Neural crest cell (in vitro differentiated cells): Measurements from ENCODE around the gene ZBTB1. TPM values are rescaled to one million over a fixed set of nuclear protein-coding genes. Genes with fewer than 3 reads are reported as not detected.

Source experiments
- DNase-seq: peaks from one replicate; pipeline ENCODE4 v3.0.0; 2021; ENCODE audit warnings: low read depth, mixed read lengths, low spot score
- H3K27ac Mint-ChIP-seq: one replicate; pipeline ENCODE4 v1.8.0; 2021; ENCODE audit warnings: mild to moderate bottlenecking, mixed read lengths; ENCODE audit not compliant: unreplicated experiment
- H3K27me3 Mint-ChIP-seq: 2 replicates; pipeline ENCODE4 v1.8.0; 2021; ENCODE audit warnings: low read depth, mild to moderate bottlenecking, mixed read lengths
- H3K36me3 Mint-ChIP-seq: 2 replicates; pipeline ENCODE4 v1.8.0; 2021; ENCODE audit warnings: low read depth, mild to moderate bottlenecking, mixed read lengths
- H3K4me1 Mint-ChIP-seq: 2 replicates; pipeline ENCODE4 v1.8.0; 2021; ENCODE audit warnings: mixed read lengths
- H3K4me3 Mint-ChIP-seq: one replicate; pipeline ENCODE4 v1.8.0; 2021; ENCODE audit warnings: mild to moderate bottlenecking, mixed read lengths
- H3K9me3 Mint-ChIP-seq: 2 replicates; pipeline ENCODE4 v1.8.0; 2021; ENCODE audit warnings: mixed read lengths
- long read RNA-seq: library from polyadenylated mRNA; unstranded; transcript quantifications from one replicate; pipeline ENCODE4 v2.0.0, GENCODE V29; 2020
- total RNA-seq: library from RNA; stranded (reverse); gene quantifications from 2 replicates; pipeline ENCODE4 v1.2.1, GENCODE V29; 2021
- TF ChIP-seq, protein P1 (sequence below): fragments of 200-600 bp; sonication (generic); conservative IDR thresholded peaks from 2 replicates; pipeline ENCODE4 v1.5.0; 2021; ENCODE audit warnings: antibody characterized with exemption, mild to moderate bottlenecking

The ZBTB1 gene, protein sequence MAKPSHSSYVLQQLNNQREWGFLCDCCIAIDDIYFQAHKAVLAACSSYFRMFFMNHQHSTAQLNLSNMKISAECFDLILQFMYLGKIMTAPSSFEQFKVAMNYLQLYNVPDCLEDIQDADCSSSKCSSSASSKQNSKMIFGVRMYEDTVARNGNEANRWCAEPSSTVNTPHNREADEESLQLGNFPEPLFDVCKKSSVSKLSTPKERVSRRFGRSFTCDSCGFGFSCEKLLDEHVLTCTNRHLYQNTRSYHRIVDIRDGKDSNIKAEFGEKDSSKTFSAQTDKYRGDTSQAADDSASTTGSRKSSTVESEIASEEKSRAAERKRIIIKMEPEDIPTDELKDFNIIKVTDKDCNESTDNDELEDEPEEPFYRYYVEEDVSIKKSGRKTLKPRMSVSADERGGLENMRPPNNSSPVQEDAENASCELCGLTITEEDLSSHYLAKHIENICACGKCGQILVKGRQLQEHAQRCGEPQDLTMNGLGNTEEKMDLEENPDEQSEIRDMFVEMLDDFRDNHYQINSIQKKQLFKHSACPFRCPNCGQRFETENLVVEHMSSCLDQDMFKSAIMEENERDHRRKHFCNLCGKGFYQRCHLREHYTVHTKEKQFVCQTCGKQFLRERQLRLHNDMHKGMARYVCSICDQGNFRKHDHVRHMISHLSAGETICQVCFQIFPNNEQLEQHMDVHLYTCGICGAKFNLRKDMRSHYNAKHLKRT
- 36.0 and 41.4 TPM in 2 replicates for total RNA-seq
- long read RNA-seq, full-length matches to known transcripts: 4 of 131 reads
- long read RNA-seq, partial matches to known transcripts: 104 of 131 reads
- long read RNA-seq, other reads (novel, unspliced or antisense): 23 of 131 reads

GRCh38 chr14:64504310-64504896, at the start of gene ZBTB1:
Gene ZBTB1, plus strand, starts transcription at chr14:64504770. Its CDS starts 16,735 bp downstream, at chr14:64521505.
- peak; percentile 70 for DNase-seq
- Mint-ChIP-seq H3K27ac (peak within 1 kb of the TSS; percentile 99), H3K27me3 (no peaks in the 10 kb centered on the region), H3K4me3 (peak within 1 kb of the TSS; percentile 95), H3K9me3 (no peaks in the 10 kb centered on the region), H3K36me3 (no peaks in the 10 kb centered on the region), H3K4me1 (peaks cover 59% of the 10 kb centered on the region)
- TF ChIP-seq, protein P1, sequence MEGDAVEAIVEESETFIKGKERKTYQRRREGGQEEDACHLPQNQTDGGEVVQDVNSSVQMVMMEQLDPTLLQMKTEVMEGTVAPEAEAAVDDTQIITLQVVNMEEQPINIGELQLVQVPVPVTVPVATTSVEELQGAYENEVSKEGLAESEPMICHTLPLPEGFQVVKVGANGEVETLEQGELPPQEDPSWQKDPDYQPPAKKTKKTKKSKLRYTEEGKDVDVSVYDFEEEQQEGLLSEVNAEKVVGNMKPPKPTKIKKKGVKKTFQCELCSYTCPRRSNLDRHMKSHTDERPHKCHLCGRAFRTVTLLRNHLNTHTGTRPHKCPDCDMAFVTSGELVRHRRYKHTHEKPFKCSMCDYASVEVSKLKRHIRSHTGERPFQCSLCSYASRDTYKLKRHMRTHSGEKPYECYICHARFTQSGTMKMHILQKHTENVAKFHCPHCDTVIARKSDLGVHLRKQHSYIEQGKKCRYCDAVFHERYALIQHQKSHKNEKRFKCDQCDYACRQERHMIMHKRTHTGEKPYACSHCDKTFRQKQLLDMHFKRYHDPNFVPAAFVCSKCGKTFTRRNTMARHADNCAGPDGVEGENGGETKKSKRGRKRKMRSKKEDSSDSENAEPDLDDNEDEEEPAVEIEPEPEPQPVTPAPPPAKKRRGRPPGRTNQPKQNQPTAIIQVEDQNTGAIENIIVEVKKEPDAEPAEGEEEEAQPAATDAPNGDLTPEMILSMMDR: no peak

DNA sequence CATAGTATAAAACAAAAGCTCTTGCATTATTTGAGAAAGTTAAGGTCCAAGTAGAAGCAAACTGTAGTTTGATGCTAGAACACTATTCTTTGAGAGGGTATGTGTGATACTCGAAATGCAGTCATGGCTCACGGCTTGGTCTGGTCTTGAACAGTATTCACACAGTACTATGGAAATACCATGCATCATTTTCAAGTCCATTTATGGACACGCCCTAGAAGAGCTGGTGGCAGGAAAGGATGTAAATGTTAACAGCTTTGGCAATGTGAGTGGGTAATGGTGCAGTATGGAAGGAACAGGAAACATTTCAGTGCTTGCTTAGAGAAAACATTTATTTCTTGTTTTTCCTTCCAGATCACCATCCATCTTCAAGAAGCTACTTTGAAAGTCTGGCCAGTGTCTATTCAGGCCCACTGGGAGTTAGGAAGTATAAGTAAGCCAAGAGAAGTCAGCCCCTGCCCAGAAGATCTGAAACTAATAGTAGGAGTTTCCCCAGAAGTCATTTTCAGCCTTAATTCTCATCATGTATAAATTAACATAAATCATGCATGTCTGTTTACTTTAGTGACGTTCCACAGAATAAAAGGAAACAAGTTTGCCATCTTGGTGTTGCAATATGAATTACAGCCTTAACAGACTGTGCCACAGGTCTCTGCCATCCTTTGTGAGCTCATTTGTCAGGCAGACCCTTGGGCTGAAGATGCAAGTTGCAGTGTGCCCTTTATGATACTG, 45.0 kb upstream of the ZBTB1 start:
- no peak overlapping the region for H3K27ac Mint-ChIP-seq
- DNase-seq: no peak
- peaks cover 2% of the 10 kb centered on the region for H3K36me3 Mint-ChIP-seq
- H3K4me1 Mint-ChIP-seq: no peaks in the 10 kb centered on the region
- H3K4me3 Mint-ChIP-seq: no peak overlapping the region
- peaks cover 4% of the 10 kb centered on the region for H3K27me3 Mint-ChIP-seq
- H3K9me3 Mint-ChIP-seq: no peaks in the 10 kb centered on the region
- TF ChIP-seq, protein P1: no peak

DNA sequence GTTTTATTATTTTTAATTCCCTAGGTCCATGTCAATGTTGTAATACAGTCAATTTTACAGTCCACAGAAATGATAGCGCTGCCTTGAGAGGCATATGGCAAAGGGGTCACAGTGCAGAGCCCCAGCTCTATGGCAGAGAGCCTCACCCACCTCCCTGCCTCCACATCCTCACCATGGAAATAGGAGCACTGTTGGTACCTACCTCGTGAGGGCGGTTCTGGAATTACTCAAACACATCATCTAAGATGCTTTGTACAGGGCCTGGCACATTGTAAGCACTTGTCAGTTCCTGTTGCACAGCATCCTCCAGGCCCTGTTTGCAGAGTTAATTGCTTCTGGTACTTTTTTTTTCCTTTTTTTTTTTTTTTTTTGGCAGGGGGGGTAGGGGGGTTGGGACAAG, 43.3 kb upstream of the ZBTB1 start:
- TF ChIP-seq, protein P1: no peak
- Mint-ChIP-seq H3K4me3 (no peak overlapping the region), H3K36me3 (peaks cover 2% of the 10 kb centered on the region), H3K4me1 (peaks cover 10% of the 10 kb centered on the region), H3K9me3 (no peaks in the 10 kb centered on the region), H3K27me3 (peaks cover 14% of the 10 kb centered on the region), H3K27ac (no peak overlapping the region)
- DNase-seq: no peak

- no peak for DNase-seq
- H3K27ac Mint-ChIP-seq: no peak overlapping the region
- H3K4me3 Mint-ChIP-seq: peak overlapping the region; percentile 69
- peaks cover 10% of the 10 kb centered on the region for H3K4me1 Mint-ChIP-seq
- H3K36me3 Mint-ChIP-seq: no peaks in the 10 kb centered on the region
- no peaks in the 10 kb centered on the region for H3K9me3 Mint-ChIP-seq
- peaks cover 21% of the 10 kb centered on the region for H3K27me3 Mint-ChIP-seq
- TF ChIP-seq, protein P1: no peak
Measured at GRCh38 chr14:64463195-64463594, 41.4 kb upstream of the ZBTB1 start.

DNA sequence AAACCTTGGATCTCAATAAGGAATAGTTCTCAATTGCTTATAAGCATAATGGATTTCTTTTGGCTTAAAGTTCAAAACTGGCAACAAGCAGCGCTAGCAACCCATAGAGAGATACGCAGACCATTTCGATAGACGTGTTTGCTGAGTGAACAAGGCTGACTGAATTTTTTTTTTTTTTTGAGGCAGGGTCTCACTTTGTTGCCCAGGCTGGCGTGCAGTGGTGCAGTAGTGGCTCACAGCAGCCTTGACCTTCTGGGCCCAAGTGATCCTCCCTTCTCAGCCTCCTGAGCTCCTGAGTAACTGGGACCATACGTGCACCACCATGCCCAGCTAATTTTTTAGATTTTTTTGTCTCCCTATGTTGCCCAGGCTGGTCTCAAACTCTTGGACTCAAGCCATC, 40.7 kb upstream of the ZBTB1 start:
- peak overlapping the region; percentile 89 for H3K4me3 Mint-ChIP-seq
- peaks cover 21% of the 10 kb centered on the region for H3K27me3 Mint-ChIP-seq
- H3K4me1 Mint-ChIP-seq: peaks cover 10% of the 10 kb centered on the region
- H3K36me3 Mint-ChIP-seq: no peaks in the 10 kb centered on the region
- no peak overlapping the region for H3K27ac Mint-ChIP-seq
- TF ChIP-seq, protein P1: no peak
- no peak for DNase-seq
- H3K9me3 Mint-ChIP-seq: no peaks in the 10 kb centered on the region
